Activated naive CD4-positive, alpha-beta T cell treated with anti-CD3 and anti-CD28 coated beads, Interleukin-2, amount 50 U/mL, for 72 hours (primary cell): Measurements from ENCODE around the gene OSTF1. TPM values are rescaled to one million over a fixed set of nuclear protein-coding genes. Genes with fewer than 3 reads are reported as not detected.

Source experiments
- ATAC-seq, 2 donors: fragments of 150-1000 bp; cut with Tn5 transposase; 2 replicates each; pipeline ENCODE4 v1.10.0; 2021; ENCODE audit warnings: mild to moderate bottlenecking in 2 of 2, moderate library complexity in 2 of 2
- DNase-seq, 2 donors: peaks; one replicate each; pipeline ENCODE4 v3.0.0; 2021 to 2022; ENCODE audit warnings: low spot score in 2 of 2
- H3K27ac Mint-ChIP-seq, 2 donors: one replicate each; pipeline ENCODE4 v1.8.0; 2022; ENCODE audit warnings: mild to moderate bottlenecking in 2 of 2, mixed read lengths in 2 of 2
- H3K36me3 Mint-ChIP-seq, 2 donors: one replicate each; pipeline ENCODE4 v1.8.0; 2022; ENCODE audit warnings: mixed read lengths in 2 of 2
- H3K9me3 Mint-ChIP-seq, 2 donors: one replicate each; pipeline ENCODE4 v1.8.0; 2022; ENCODE audit warnings: mixed read lengths in 2 of 2
- total RNA-seq, 2 donors: library from RNA; stranded (reverse); gene quantifications; one replicate each; pipeline ENCODE4 v1.2.3, GENCODE V29; 2022

OSTF1 gene
- 100 to 1,000 TPM in 1 of 2 donors, 10 to 100 TPM in 1; 69.0 to 105 TPM for total RNA-seq

GRCh38 chr9:75087824-75088645, at the start of gene OSTF1, which contains the start of gene NMRK1:
OSTF1 (plus strand) TSS chr9:75088514; CDS start chr9:75088693, 179 bp downstream.
NMRK1 (minus strand) TSS chr9:75088155; CDS start chr9:75083115, 5,040 bp downstream.
- peaks cover 6 to 24% of the 10 kb centered on the region in 2 donors for H3K36me3 Mint-ChIP-seq
- DNase-seq (peak; percentile 94 to 97), ATAC-seq (peak; percentile 92)
- peak within 1 kb of the TSS; percentile 72 to 96 for H3K27ac Mint-ChIP-seq
- H3K9me3 Mint-ChIP-seq, result no peaks in the 10 kb centered on the region

- Mint-ChIP-seq H3K36me3 (no peaks in the 10 kb centered on the region), H3K9me3 (peaks cover 0 to 3% of the 10 kb centered on the region in 2 donors), H3K27ac (no peak overlapping the region)
- DNase-seq (no peak), ATAC-seq (no peak)
Measured at GRCh38 chr9:75039009-75039408, 49.3 kb upstream of the OSTF1 start.

- DNase-seq (no peak), ATAC-seq (peak; percentile 37 to 46)
- H3K9me3 Mint-ChIP-seq, result peaks cover 0 to 3% of the 10 kb centered on the region in 2 donors
- peak overlapping the region; percentile 21 to 32 for H3K27ac Mint-ChIP-seq
- H3K36me3 Mint-ChIP-seq, result no peaks in the 10 kb centered on the region
Measured at GRCh38 chr9:75039801-75040200, 48.5 kb upstream of the OSTF1 start.

- DNase-seq, result no peak
- Mint-ChIP-seq H3K27ac (no peak overlapping the region), H3K9me3 (peaks cover 0 to 3% of the 10 kb centered on the region in 2 donors), H3K36me3 (no peaks in the 10 kb centered on the region)
- no peak for ATAC-seq
Measured at GRCh38 chr9:75041041-75041440, 47.3 kb upstream of the OSTF1 start.

GRCh38 chr9:75046725-75047345, 41.5 kb upstream of the OSTF1 start:
- ATAC-seq (no peak), DNase-seq (no peak)
- H3K27ac Mint-ChIP-seq, result no peak overlapping the region
- no peaks in the 10 kb centered on the region for H3K9me3 Mint-ChIP-seq
- H3K36me3 Mint-ChIP-seq, result no peaks in the 10 kb centered on the region

GRCh38 chr9:75047506-75047905, 40.8 kb upstream of the OSTF1 start:
- Mint-ChIP-seq H3K27ac (no peak overlapping the region), H3K36me3 (no peaks in the 10 kb centered on the region)
- ATAC-seq, result no peak

GRCh38 chr9:75051285-75051684, 37.0 kb upstream of the OSTF1 start:
- H3K27ac Mint-ChIP-seq, result no peak overlapping the region
- no peaks in the 10 kb centered on the region for H3K9me3 Mint-ChIP-seq
- no peak for DNase-seq
- no peak for ATAC-seq
- H3K36me3 Mint-ChIP-seq, result no peaks in the 10 kb centered on the region

More at GRCh38 chr9:75047506-75047905, 40.8 kb upstream of the OSTF1 start:
- H3K9me3 Mint-ChIP-seq, result no peaks in the 10 kb centered on the region
- DNase-seq, result no peak

GRCh38 chr9:75053869-75054268, 34.4 kb upstream of the OSTF1 start:
- no peak for DNase-seq
- no peak overlapping the region for H3K27ac Mint-ChIP-seq
- no peak for ATAC-seq
- peaks cover 0 to 6% of the 10 kb centered on the region in 2 donors for H3K36me3 Mint-ChIP-seq
- no peaks in the 10 kb centered on the region for H3K9me3 Mint-ChIP-seq

GRCh38 chr9:75054368-75055001, 33.8 kb upstream of the OSTF1 start:
- H3K27ac Mint-ChIP-seq, result no peak overlapping the region
- ATAC-seq (no peak), DNase-seq (no peak)
- H3K36me3 Mint-ChIP-seq, result peaks cover 0 to 12% of the 10 kb centered on the region in 2 donors
- H3K9me3 Mint-ChIP-seq, result no peaks in the 10 kb centered on the region

GRCh38 chr9:75061169-75061568, 27.1 kb upstream of the OSTF1 start:
- Mint-ChIP-seq H3K9me3 (no peaks in the 10 kb centered on the region), H3K27ac (no peak overlapping the region), H3K36me3 (peaks cover 0 to 18% of the 10 kb centered on the region in 2 donors)
- no peak for DNase-seq
- ATAC-seq, result no peak

- ATAC-seq, result no peak
- peak overlapping the region in 1 of 2 donors; percentile 8 for H3K27ac Mint-ChIP-seq
- H3K36me3 Mint-ChIP-seq, result peaks cover 0 to 14% of the 10 kb centered on the region in 2 donors
- no peaks in the 10 kb centered on the region for H3K9me3 Mint-ChIP-seq
- no peak for DNase-seq
Measured at GRCh38 chr9:75063556-75064305, 24.6 kb upstream of the OSTF1 start.

- H3K27ac Mint-ChIP-seq, result no peak overlapping the region
- peaks cover 0 to 6% of the 10 kb centered on the region in 2 donors for H3K36me3 Mint-ChIP-seq
- no peaks in the 10 kb centered on the region for H3K9me3 Mint-ChIP-seq
- ATAC-seq, result no peak
- no peak for DNase-seq
Measured at GRCh38 chr9:75064307-75065025, 23.8 kb upstream of the OSTF1 start.

- H3K9me3 Mint-ChIP-seq, result no peaks in the 10 kb centered on the region
- no peak overlapping the region for H3K27ac Mint-ChIP-seq
- no peaks in the 10 kb centered on the region for H3K36me3 Mint-ChIP-seq
- ATAC-seq (no peak), DNase-seq (no peak)
Measured at GRCh38 chr9:75065510-75065909, 22.8 kb upstream of the OSTF1 start.

- no peaks in the 10 kb centered on the region for H3K9me3 Mint-ChIP-seq
- DNase-seq (no peak), ATAC-seq (no peak)
- no peaks in the 10 kb centered on the region for H3K36me3 Mint-ChIP-seq
- H3K27ac Mint-ChIP-seq, result peak overlapping the region in 1 of 2 donors; percentile 42
Measured at GRCh38 chr9:75067894-75068293, 20.4 kb upstream of the OSTF1 start.

GRCh38 chr9:75069171-75069570, 19.1 kb upstream of the OSTF1 start:
- H3K9me3 Mint-ChIP-seq, result no peaks in the 10 kb centered on the region
- H3K27ac Mint-ChIP-seq, result peak overlapping the region in 1 of 2 donors; percentile 31
- DNase-seq (no peak), ATAC-seq (no peak)
- no peaks in the 10 kb centered on the region for H3K36me3 Mint-ChIP-seq
